Measurements from ENCODE around the gene CORO2A. TPM values are rescaled to one million over a fixed set of nuclear protein-coding genes. Genes with fewer than 3 reads are reported as not detected.

CORO2A gene
- total and polyA plus RNA-seq, 2 of the 13 experiments (the other 11 are each of a cell fraction or from before 2014, with no cell fraction given): 14.4 to 15.3 TPM

GRCh38 chr9:98235126-98235525 lies 42.7 kb upstream of the CORO2A start:
- intact Hi-C loops (cut with micrococcal nuclease; ENCODE audit: unreplicated experiment): no loop called here
- Histone ChIP-seq H3K36me3 (replicated peaks in 1 of 2; ENCODE audit: control insufficient read depth in 1 of 2, insufficient read depth in 2 of 2, low read length in 2 of 2) (peaks cover 0 to 1% of the 10 kb centered on the region in 2 experiments; a peak in 1 of 5 replicates), H3K27me3 (ENCODE audit: control insufficient read depth in 1 of 2, insufficient read depth in 2 of 2, low read length in 2 of 2) (no peaks in the 10 kb centered on the region), H3K4me3 (replicated peaks in 1 of 3; ENCODE audit: insufficient read depth in 1 of 3, low read depth in 2 of 3, low read length in 3 of 3) (no peak overlapping the region), H3K9ac (ENCODE audit: insufficient read depth, low read depth, low read length) (no peak overlapping the region), H3K4me2 (ENCODE audit: low read depth, low read length) (no peak overlapping the region), H4K20me1 (ENCODE audit: insufficient read depth, low read length) (no peaks in the 10 kb centered on the region), H3K4me1 (ENCODE audit: insufficient read depth, low read length) (peaks cover 17% of the 10 kb centered on the region), H2AFZ (ENCODE audit: low read length) (no peak overlapping the region), H3K27ac (ENCODE audit: extremely low read length, insufficient read depth, low read length) (no peak overlapping the region), H3K9me3 (ENCODE audit: low read length) (no peaks in the 10 kb centered on the region), H3K79me2 (ENCODE audit: insufficient read depth, low read length) (no peaks in the 10 kb centered on the region)
- no peak for DNase-seq (ENCODE audit: low spot score)
- ChIA-PET POLR2A (interaction anchor here (2.2 kb wide), 1 partner anchor 21 kb away, joined by 6 read pairs; the partner anchor contains the start of gene TBC1D2), CTCF (ENCODE audit: low intra/inter-chr PET ratio, low total read pairs) (no interaction called here)
- ATAC-seq: no peak
- WGBS (ENCODE audit: low lambda C conversion rate): 88% methylated on average over 9 of the region's 9 CpGs
- no TSS peak for BruUV-seq (replicated peaks)
- in situ Hi-C loops (cut with HindIII; ENCODE audit: extremely low pct_ligation_motif_present, low pct_unique_long_range_greater_than_20kb): no loop called here
- no peak for FAIRE-seq
- TF ChIP-seq ZNF512 (CRISPR knock-in tag; IDR thresholded peaks at IDR 0.05): no peak
- TF ChIP-seq ZNF343 (CRISPR knock-in tag; IDR thresholded peaks at IDR 0.05): no peak
- no peak for TF ChIP-seq ETV5 (CRISPR knock-in tag; IDR thresholded peaks at IDR 0.05; ENCODE audit: borderline replicate concordance)
- TF ChIP-seq ZNF724P (CRISPR knock-in tag; IDR thresholded peaks at IDR 0.05; ENCODE audit: borderline replicate concordance): no peak
- no peak for TF ChIP-seq ZNF33B (CRISPR knock-in tag; IDR thresholded peaks at IDR 0.05)
- no peak for TF ChIP-seq MATR3 (CRISPR knock-in tag; IDR thresholded peaks at IDR 0.05)
- TF ChIP-seq HES4 (CRISPR knock-in tag; IDR thresholded peaks at IDR 0.05; ENCODE audit: borderline replicate concordance): no peak
- TF ChIP-seq GATAD1 (CRISPR knock-in tag; IDR thresholded peaks at IDR 0.05): no peak
- no peak for TF ChIP-seq ZNF138 (CRISPR knock-in tag; IDR thresholded peaks at IDR 0.05; ENCODE audit: low read depth)
- TF ChIP-seq NFKBIZ (CRISPR knock-in tag; IDR thresholded peaks at IDR 0.05): no peak
- TF ChIP-seq SETDB1 (CRISPR knock-in tag; IDR thresholded peaks at IDR 0.05; ENCODE audit: borderline replicate concordance): no peak
- TF ChIP-seq ZZZ3 (CRISPR knock-in tag; IDR thresholded peaks at IDR 0.05; ENCODE audit: borderline replicate concordance): no peak
- no peak for TF ChIP-seq ZNF781 (CRISPR knock-in tag; IDR thresholded peaks at IDR 0.05; ENCODE audit: borderline replicate concordance, not compliant biosample characterization)
- TF ChIP-seq ZSCAN20 (CRISPR knock-in tag; IDR thresholded peaks at IDR 0.05; ENCODE audit: borderline replicate concordance): no peak
- no peak for TF ChIP-seq TP53 (CRISPR knock-in tag; conservative IDR thresholded peaks at IDR 0.05)

Measured in HepG2 (cell line).